H9 (cell line): ENCODE results near the gene C1orf105. TPM values are rescaled to one million over a fixed set of nuclear protein-coding genes. Genes with fewer than 3 reads are reported as not detected.

Experiments used
- DNase-seq: peaks from one replicate; pipeline ENCODE4 v3.0.0-alpha.2; 2017
- H2AFZ ChIP-seq: one replicate; pipeline ENCODE4 v1.6.1; 2013; ENCODE audit warnings: mild to moderate bottlenecking, low read length, control low read depth, moderate library complexity
- H2AK5ac ChIP-seq: 2 replicates; pipeline ENCODE4 v1.6.1; 2013; ENCODE audit warnings: low read length, control low read depth, mixed read lengths; ENCODE audit not compliant: insufficient read length
- H2BK120ac ChIP-seq: one replicate; pipeline ENCODE4 v1.6.1; 2013; ENCODE audit warnings: low read depth, mild to moderate bottlenecking, low read length, control low read depth, inconsistent platforms; ENCODE audit not compliant: poor library complexity, severe bottlenecking
- H2BK12ac ChIP-seq: 2 replicates; pipeline ENCODE4 v1.6.1; 2013; ENCODE audit warnings: low read length, control low read depth, mixed read lengths, low read depth; ENCODE audit not compliant: insufficient read length
- H2BK15ac ChIP-seq: 2 replicates; pipeline ENCODE4 v1.6.1; 2013; ENCODE audit warnings: low read depth, low read length, control low read depth
- H2BK20ac ChIP-seq: one replicate; pipeline ENCODE4 v1.6.1; 2013; ENCODE audit warnings: low read depth, mild to moderate bottlenecking, low read length, control low read depth, inconsistent platforms; ENCODE audit not compliant: poor library complexity, severe bottlenecking
- H2BK5ac ChIP-seq: 2 replicates; pipeline ENCODE4 v1.6.1; 2013; ENCODE audit warnings: low read length, control low read depth, mixed read lengths; ENCODE audit not compliant: insufficient read length
- H3K14ac ChIP-seq: 2 replicates; pipeline ENCODE4 v1.6.1; 2013; ENCODE audit warnings: low read length, control low read depth; ENCODE audit not compliant: insufficient read depth
- H3K18ac ChIP-seq: 2 replicates; pipeline ENCODE4 v1.6.1; 2013; ENCODE audit warnings: low read depth, mild to moderate bottlenecking, mixed read lengths, low read length, control low read depth; ENCODE audit not compliant: insufficient read length
- H3K23ac ChIP-seq: 2 replicates; pipeline ENCODE4 v1.6.1; 2013; ENCODE audit warnings: low read length, control low read depth, mixed read lengths, low read depth; ENCODE audit not compliant: insufficient read length
- H3K23me2 ChIP-seq: 2 replicates; pipeline ENCODE4 v1.6.1; 2013; ENCODE audit warnings: low read depth, mild to moderate bottlenecking, mixed read lengths, low read length, control low read depth; ENCODE audit not compliant: insufficient read length, poor library complexity, severe bottlenecking
- H3K27ac ChIP-seq: 2 replicates; pipeline ENCODE4 v1.5.1; 2013; ENCODE audit warnings: low read length, control low read depth, mixed read lengths, low read depth; ENCODE audit not compliant: insufficient read length
- H3K27me3 ChIP-seq: 2 replicates; pipeline ENCODE4 v1.6.1; 2013; ENCODE audit warnings: low read length, control low read depth, inconsistent platforms; ENCODE audit not compliant: insufficient read depth
- H3K4ac ChIP-seq: 2 replicates; pipeline ENCODE4 v1.6.1; 2013; ENCODE audit warnings: low read depth, mild to moderate bottlenecking, control low read depth, inconsistent platforms, low read length, moderate library complexity
- H3K4me1 ChIP-seq: 2 replicates; pipeline ENCODE4 v1.6.1; 2013; ENCODE audit warnings: low read length, control low read depth, inconsistent platforms; ENCODE audit not compliant: insufficient read depth
- H3K4me2 ChIP-seq: 2 replicates; pipeline ENCODE4 v1.6.1; 2013; ENCODE audit warnings: low read length, control low read depth, mixed read lengths; ENCODE audit not compliant: insufficient read length, insufficient read depth
- H3K56ac ChIP-seq: 2 replicates; pipeline ENCODE4 v1.6.1; 2013; ENCODE audit warnings: low read depth, mild to moderate bottlenecking, mixed read lengths, low read length, control low read depth; ENCODE audit not compliant: insufficient read length
- H3K79me1 ChIP-seq: 2 replicates; pipeline ENCODE4 v1.6.1; 2013; ENCODE audit warnings: low read depth, mild to moderate bottlenecking, moderate library complexity, low read length, control low read depth, inconsistent platforms; ENCODE audit not compliant: insufficient read depth, poor library complexity, severe bottlenecking
- H3K79me2 ChIP-seq: 2 replicates; pipeline ENCODE4 v1.6.1; 2013; ENCODE audit warnings: low read length, control low read depth, inconsistent platforms; ENCODE audit not compliant: insufficient read depth
- H3K9ac ChIP-seq: 2 replicates; pipeline ENCODE4 v1.6.1; 2013; ENCODE audit warnings: low read length, control low read depth, mixed read lengths; ENCODE audit not compliant: insufficient read length; ENCODE audit errors: extremely low read depth
- H3K9me3 ChIP-seq: one replicate; pipeline ENCODE4 v1.6.1; 2013; ENCODE audit warnings: low read depth, low read length, inconsistent platforms; ENCODE audit not compliant: control insufficient read depth
- H3T11ph ChIP-seq: one replicate; pipeline ENCODE4 v1.6.1; 2013; ENCODE audit warnings: mild to moderate bottlenecking, low read length, control low read depth, inconsistent platforms
- H4K20me1 ChIP-seq: one replicate; pipeline ENCODE4 v1.6.1; 2013; ENCODE audit not compliant: control insufficient read depth, insufficient read length, insufficient read depth
- H4K5ac ChIP-seq: 2 replicates; pipeline ENCODE4 v1.6.1; 2013; ENCODE audit warnings: low read depth, mild to moderate bottlenecking, mixed read lengths, low read length, control low read depth; ENCODE audit not compliant: insufficient read length
- H4K8ac ChIP-seq: replicated peaks from 2 replicates; pipeline ENCODE4 v1.6.1; 2013; ENCODE audit warnings: low read length, control low read depth, mixed read lengths, low read depth; ENCODE audit not compliant: insufficient read length
- H4K91ac ChIP-seq: 2 replicates; pipeline ENCODE4 v1.6.1; 2013; ENCODE audit warnings: low read depth, mild to moderate bottlenecking, moderate library complexity, mixed read lengths, low read length, control low read depth; ENCODE audit not compliant: insufficient read length
- H3K27ac Mint-ChIP-seq, 3 experiments: 2 replicates in 2 of 3; 3 replicates in 1 of 3; pipeline ENCODE4 v1.8.0; 2020 to 2021; ENCODE audit warnings: mixed read lengths in 3 of 3, mild to moderate bottlenecking in 1 of 3, moderate library complexity in 1 of 3
- H3K27me3 Mint-ChIP-seq: 2 replicates; pipeline ENCODE4 v1.8.0; 2021; ENCODE audit warnings: low read depth, mild to moderate bottlenecking, moderate library complexity, mixed read lengths
- H3K36me3 Mint-ChIP-seq, 3 experiments: 2 replicates in 2 of 3; 3 replicates in 1 of 3; pipeline ENCODE4 v1.8.0; 2020 to 2021; ENCODE audit warnings: low read depth in 3 of 3, mixed read lengths in 3 of 3; ENCODE audit not compliant: insufficient read depth in 1 of 3
- H3K4me1 Mint-ChIP-seq, 2 experiments: 2 replicates each; pipeline ENCODE4 v1.8.0; 2020; ENCODE audit warnings: mixed read lengths in 2 of 2
- H3K4me3 Mint-ChIP-seq, 2 experiments: 2 replicates in 1 of 2; 3 replicates in 1 of 2; pipeline ENCODE4 v1.8.0; 2020 to 2021; ENCODE audit warnings: mild to moderate bottlenecking in 2 of 2, mixed read lengths in 2 of 2, moderate library complexity in 1 of 2
- H3K9me3 Mint-ChIP-seq, 2 experiments: 2 replicates in 1 of 2; 3 replicates in 1 of 2; pipeline ENCODE4 v1.8.0; 2020; ENCODE audit warnings: mild to moderate bottlenecking in 2 of 2, mixed read lengths in 2 of 2, moderate library complexity in 1 of 2
- total RNA-seq: library from RNA; stranded (reverse); gene quantifications from 2 replicates; pipeline ENCODE4 v1.2.1, GENCODE V29; 2021
- TF ChIP-seq, protein P1 (sequence below): fragments of 200-600 bp; sonication (generic); conservative IDR thresholded peaks from 3 replicates; pipeline ENCODE4 v1.8.0; 2021; ENCODE audit warnings: antibody characterized with exemption, mild to moderate bottlenecking

C1orf105 gene
- total RNA-seq, 1 experiment from 2014 or later = not detected

DNA sequence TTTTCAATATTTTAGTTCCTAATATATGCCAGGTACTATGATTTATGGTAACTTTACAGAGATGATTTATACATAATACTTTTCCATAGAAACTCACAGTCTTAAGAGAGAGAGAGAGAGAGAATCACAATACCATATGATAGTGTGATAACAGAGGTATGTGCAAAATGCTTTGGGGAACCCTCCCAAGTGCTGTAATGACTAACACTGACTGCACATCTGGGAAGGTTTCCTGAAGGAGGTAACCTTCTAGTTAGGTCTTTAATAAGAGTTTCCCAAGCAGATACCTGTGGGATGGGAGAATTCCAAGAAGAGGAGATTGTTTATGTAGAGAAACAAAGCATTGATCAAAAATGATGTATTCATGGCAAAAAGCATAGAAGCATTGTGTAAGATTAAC lies 58.0 kb downstream of the C1orf105 start:
- Mint-ChIP-seq H3K27me3 (no peaks in the 10 kb centered on the region), H3K4me3 (no peak overlapping the region), H3K4me1 (peaks cover 6 to 7% of the 10 kb centered on the region in 2 experiments; a peak in 3 of 4 replicates), H3K27ac (no peak overlapping the region), H3K9me3 (no peaks in the 10 kb centered on the region), H3K36me3 (no peaks in the 10 kb centered on the region)
- Histone ChIP-seq H3K27me3 (no peaks in the 10 kb centered on the region), H2BK12ac (no peak overlapping the region), H3K18ac (no peak overlapping the region), H3K56ac (no peak overlapping the region), H3K79me1 (no peaks in the 10 kb centered on the region), H2BK15ac (no peak overlapping the region), H4K91ac (no peak overlapping the region), H3K14ac (no peak overlapping the region), H3K79me2 (no peaks in the 10 kb centered on the region), H4K8ac (no peak overlapping the region), H2AFZ (no peak overlapping the region), H2BK120ac (no peak overlapping the region), H3K23ac (no peak overlapping the region), H4K5ac (no peak overlapping the region), H2BK5ac (no peak overlapping the region), H2AK5ac (no peak overlapping the region), H2BK20ac (no peak overlapping the region), H3K23me2 (no peaks in the 10 kb centered on the region), H3T11ph (no peak overlapping the region), H3K9me3 (no peaks in the 10 kb centered on the region), H3K27ac (no peak overlapping the region), H3K9ac (no peak overlapping the region), H3K4me2 (no peak overlapping the region), H3K4ac (no peak overlapping the region), H3K4me1 (no peaks in the 10 kb centered on the region; the same call in 1 of the 2 replicates), H4K20me1 (no peaks in the 10 kb centered on the region)
- TF ChIP-seq, protein P1, sequence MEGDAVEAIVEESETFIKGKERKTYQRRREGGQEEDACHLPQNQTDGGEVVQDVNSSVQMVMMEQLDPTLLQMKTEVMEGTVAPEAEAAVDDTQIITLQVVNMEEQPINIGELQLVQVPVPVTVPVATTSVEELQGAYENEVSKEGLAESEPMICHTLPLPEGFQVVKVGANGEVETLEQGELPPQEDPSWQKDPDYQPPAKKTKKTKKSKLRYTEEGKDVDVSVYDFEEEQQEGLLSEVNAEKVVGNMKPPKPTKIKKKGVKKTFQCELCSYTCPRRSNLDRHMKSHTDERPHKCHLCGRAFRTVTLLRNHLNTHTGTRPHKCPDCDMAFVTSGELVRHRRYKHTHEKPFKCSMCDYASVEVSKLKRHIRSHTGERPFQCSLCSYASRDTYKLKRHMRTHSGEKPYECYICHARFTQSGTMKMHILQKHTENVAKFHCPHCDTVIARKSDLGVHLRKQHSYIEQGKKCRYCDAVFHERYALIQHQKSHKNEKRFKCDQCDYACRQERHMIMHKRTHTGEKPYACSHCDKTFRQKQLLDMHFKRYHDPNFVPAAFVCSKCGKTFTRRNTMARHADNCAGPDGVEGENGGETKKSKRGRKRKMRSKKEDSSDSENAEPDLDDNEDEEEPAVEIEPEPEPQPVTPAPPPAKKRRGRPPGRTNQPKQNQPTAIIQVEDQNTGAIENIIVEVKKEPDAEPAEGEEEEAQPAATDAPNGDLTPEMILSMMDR = no peak
- no peak for DNase-seq
